ENCODE results near the gene PLEKHA7.

Gene PLEKHA7

DNA sequence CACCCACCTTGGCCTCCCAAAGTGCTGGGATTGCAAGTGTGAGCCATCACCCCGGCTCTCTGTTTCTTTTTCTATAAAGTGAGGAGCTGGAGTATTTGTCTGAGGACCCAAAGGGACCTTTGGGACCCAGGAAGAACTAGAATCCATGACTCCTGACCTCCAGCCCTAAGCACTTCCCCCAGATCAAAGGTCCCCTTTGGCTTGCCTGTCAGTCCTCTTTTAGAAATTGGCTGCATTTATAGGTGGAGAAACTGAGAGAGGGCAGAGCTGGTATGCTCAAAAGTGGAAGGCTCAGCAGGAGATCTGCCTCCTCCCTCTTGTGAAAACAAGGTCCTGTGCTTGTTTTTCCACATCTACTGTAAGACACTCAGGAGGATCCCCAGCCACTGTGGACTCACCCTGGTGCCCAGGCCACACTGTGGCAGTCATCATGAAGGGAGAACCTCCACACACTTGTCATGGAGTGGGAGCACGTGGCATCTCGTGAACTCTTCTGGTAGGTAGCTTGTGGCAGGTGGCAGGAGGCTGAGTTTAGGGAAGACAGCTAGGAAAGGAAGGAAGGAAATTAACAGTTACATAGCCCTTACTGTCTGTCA, 12.4 kb upstream of the PLEKHA7 start:
- H3K27me3 ChIP-seq = no peaks in the 10 kb centered on the region
- TF ChIP-seq, protein P1, sequence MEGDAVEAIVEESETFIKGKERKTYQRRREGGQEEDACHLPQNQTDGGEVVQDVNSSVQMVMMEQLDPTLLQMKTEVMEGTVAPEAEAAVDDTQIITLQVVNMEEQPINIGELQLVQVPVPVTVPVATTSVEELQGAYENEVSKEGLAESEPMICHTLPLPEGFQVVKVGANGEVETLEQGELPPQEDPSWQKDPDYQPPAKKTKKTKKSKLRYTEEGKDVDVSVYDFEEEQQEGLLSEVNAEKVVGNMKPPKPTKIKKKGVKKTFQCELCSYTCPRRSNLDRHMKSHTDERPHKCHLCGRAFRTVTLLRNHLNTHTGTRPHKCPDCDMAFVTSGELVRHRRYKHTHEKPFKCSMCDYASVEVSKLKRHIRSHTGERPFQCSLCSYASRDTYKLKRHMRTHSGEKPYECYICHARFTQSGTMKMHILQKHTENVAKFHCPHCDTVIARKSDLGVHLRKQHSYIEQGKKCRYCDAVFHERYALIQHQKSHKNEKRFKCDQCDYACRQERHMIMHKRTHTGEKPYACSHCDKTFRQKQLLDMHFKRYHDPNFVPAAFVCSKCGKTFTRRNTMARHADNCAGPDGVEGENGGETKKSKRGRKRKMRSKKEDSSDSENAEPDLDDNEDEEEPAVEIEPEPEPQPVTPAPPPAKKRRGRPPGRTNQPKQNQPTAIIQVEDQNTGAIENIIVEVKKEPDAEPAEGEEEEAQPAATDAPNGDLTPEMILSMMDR (IDR thresholded peaks at IDR 0.05) = no peak
- H3K27ac ChIP-seq = no peak overlapping the region
- DNase-seq = no peak
- H3K36me3 ChIP-seq = no peaks in the 10 kb centered on the region
- H3K4me1 ChIP-seq = no peaks in the 10 kb centered on the region
- H3K4me3 ChIP-seq = no peak overlapping the region
- intact Hi-C loops (cut with DNase I; ENCODE audit: low total_unique reads) = no loop called here
- no peaks in the 10 kb centered on the region for H3K9me3 ChIP-seq

DNA sequence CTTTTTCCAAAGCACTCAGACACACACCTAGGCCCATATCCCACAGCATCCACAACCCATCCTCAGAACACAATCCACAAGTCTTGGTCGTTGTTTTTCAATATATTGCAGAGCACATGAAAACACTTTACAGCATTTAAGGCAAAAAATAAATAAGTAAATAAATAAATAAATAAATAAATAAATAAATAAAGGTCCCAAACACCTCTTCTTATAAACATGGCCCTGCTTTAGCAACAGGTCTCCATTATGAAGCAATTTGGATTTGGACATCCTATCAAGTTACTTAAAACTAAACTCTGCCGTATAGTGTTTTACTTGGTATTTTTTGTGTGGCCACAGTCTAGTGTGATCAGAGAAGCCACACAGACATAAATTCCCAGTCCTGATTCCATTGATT, 10.7 kb upstream of the PLEKHA7 start:
- Histone ChIP-seq H3K4me1 (no peaks in the 10 kb centered on the region), H3K36me3 (no peaks in the 10 kb centered on the region), H3K4me3 (no peak overlapping the region), H3K27ac (no peak overlapping the region), H3K9me3 (no peaks in the 10 kb centered on the region), H3K27me3 (no peaks in the 10 kb centered on the region)
- intact Hi-C loops (cut with DNase I; ENCODE audit: low total_unique reads) = no loop called here
- TF ChIP-seq, protein P1 (IDR thresholded peaks at IDR 0.05) = no peak
- DNase-seq = no peak

DNA sequence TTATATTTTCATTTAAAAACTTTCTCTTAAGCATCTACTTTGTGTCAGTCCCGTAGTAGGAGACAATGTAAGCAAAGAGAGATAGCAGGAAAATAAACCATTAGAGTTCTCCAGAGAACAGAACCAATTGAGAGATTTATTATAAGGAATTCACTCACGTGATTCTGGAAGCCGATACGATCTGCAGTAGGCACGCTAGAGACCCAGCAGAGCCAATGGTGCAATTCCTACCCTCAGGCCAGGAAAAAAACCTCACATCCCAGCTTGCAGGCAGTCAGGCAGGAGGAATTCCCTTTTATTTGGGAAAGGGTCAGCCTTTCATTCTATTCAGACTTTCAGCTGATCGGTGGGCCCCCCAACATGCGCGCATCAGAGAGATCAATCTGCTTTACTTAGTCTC, 7.3 kb upstream of the PLEKHA7 start:
- TF ChIP-seq, protein P1 (IDR thresholded peaks at IDR 0.05) = no peak
- Histone ChIP-seq H3K27ac (no peak overlapping the region), H3K4me3 (no peak overlapping the region), H3K36me3 (no peaks in the 10 kb centered on the region), H3K27me3 (no peaks in the 10 kb centered on the region), H3K9me3 (no peaks in the 10 kb centered on the region), H3K4me1 (no peaks in the 10 kb centered on the region)
- DNase-seq = no peak
- intact Hi-C loops (cut with DNase I; ENCODE audit: low total_unique reads) = no loop called here

DNA sequence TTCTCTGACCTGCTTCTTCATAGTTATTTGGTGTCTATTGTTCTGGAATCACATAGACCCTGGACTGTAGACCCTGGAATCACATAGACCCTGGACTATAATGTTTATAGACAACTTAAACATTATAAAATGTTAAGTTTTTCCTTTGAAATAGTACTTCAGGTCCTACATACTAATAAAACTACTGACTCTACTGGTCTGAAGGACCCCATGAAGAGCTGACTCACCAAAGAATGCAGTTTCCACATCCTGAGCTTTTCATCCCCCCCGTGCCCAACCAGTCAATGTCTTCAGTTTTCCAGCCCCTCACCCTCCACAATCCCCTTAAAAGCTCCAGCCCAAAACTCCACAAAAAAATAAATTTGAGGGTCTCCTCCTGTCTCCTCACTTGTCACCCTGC, 6.6 kb upstream of the PLEKHA7 start:
- TF ChIP-seq, protein P1 (IDR thresholded peaks at IDR 0.05) = no peak
- intact Hi-C loops (cut with DNase I; ENCODE audit: low total_unique reads) = no loop called here
- no peak overlapping the region for H3K4me3 ChIP-seq

DNA sequence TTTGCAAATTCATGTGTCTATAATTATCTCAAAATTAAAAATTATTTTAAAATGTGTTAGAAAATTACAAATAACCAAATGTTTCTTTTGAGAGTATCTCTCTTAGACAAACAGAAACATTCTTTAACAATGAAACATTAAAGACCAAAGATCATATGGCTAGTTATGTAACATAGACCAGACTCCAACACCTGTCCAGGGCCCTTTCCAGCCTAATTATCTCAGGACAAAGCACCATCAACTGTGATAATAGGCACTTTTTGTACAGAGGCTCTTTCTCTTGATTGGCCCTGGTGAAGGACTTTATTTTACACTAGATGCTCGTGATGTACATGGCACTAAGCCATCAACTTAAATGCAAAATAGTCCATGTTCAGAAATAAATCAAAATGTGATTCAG, 5.0 kb upstream of the PLEKHA7 start:
- TF ChIP-seq, protein P1 (IDR thresholded peaks at IDR 0.05) = no peak
- Histone ChIP-seq H3K36me3 (no peaks in the 10 kb centered on the region), H3K27ac (no peak overlapping the region), H3K27me3 (no peaks in the 10 kb centered on the region), H3K4me3 (no peak overlapping the region), H3K4me1 (peaks cover 0 to 3% (median 0%) of the 10 kb centered on the region in 4 donors), H3K9me3 (no peaks in the 10 kb centered on the region)
- intact Hi-C loops (cut with DNase I; ENCODE audit: low total_unique reads) = loop anchor here (10.0 kb wide), 1 partner anchor 56 kb away; the partner anchor contains the start of gene RPS13
- no peak for DNase-seq

More for the DNA sequence above, 6.6 kb upstream of the PLEKHA7 start:
- Histone ChIP-seq H3K9me3 (no peaks in the 10 kb centered on the region), H3K4me1 (no peaks in the 10 kb centered on the region), H3K36me3 (no peaks in the 10 kb centered on the region), H3K27me3 (no peaks in the 10 kb centered on the region), H3K27ac (no peak overlapping the region)
- DNase-seq = no peak

Data from tibial artery (tissue), 4 donors.